Gastrocnemius medialis (tissue), 4 donors: ENCODE results near the gene CEP55.

ENCODE experiments used
- POLR2A ChIP-seq, 2 donors: fragments of 450-650 bp; IDR thresholded peaks; one replicate each; pipeline ENCODE4 v1.6.1; 2017; ENCODE audit warnings: antibody characterized with exemption in 2 of 2, mild to moderate bottlenecking in 2 of 2, moderate library complexity in 2 of 2
- TF ChIP-seq, protein P1 (sequence below), 5 experiments: fragments of 450-650 bp in 3 of 5; fragments of 200-600 bp in 2 of 5; sonication (generic) in 2 of 5; IDR thresholded peaks in 4 of 5; conservative IDR thresholded peaks in 1 of 5; 1 replicate in 4 of 5; 2 replicates in 1 of 5; pipeline ENCODE4 v1.5.1; 2016 to 2019; ENCODE audit warnings: antibody characterized with exemption in 5 of 5, mild to moderate bottlenecking in 3 of 5, moderate library complexity in 3 of 5

DNA sequence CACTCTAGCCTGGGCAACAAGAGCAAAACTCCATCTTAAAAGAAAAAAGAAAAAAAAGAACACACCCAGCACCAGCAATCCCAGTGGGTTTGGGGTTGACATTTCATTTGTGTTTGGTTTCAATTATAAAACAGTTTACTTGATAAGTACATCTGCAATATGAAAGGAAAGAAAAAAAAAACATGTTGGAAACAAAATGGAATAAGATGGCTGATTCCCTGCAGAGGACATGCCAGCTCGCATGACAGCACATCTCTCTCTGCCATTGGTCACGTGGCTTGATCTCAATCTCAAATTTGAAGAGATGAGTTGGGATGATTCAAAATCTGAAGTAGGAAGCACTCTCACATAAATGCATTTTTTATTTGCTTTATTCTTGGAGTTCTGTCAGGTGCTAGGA lies 42.3 kb upstream of the CEP55 start:
- TF ChIP-seq, protein P1, sequence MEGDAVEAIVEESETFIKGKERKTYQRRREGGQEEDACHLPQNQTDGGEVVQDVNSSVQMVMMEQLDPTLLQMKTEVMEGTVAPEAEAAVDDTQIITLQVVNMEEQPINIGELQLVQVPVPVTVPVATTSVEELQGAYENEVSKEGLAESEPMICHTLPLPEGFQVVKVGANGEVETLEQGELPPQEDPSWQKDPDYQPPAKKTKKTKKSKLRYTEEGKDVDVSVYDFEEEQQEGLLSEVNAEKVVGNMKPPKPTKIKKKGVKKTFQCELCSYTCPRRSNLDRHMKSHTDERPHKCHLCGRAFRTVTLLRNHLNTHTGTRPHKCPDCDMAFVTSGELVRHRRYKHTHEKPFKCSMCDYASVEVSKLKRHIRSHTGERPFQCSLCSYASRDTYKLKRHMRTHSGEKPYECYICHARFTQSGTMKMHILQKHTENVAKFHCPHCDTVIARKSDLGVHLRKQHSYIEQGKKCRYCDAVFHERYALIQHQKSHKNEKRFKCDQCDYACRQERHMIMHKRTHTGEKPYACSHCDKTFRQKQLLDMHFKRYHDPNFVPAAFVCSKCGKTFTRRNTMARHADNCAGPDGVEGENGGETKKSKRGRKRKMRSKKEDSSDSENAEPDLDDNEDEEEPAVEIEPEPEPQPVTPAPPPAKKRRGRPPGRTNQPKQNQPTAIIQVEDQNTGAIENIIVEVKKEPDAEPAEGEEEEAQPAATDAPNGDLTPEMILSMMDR (IDR thresholded peaks at IDR 0.05 in 4 of 5, conservative IDR thresholded peaks at IDR 0.05 in 1 of 5) = no peak
- TF ChIP-seq POLR2A (IDR thresholded peaks at IDR 0.05) = no peak
